Activated effector memory CD4-positive, alpha-beta T cell treated with Interleukin-2 at 50 U/mL for 16 hours (primary cell): ENCODE results near the gene SMIM32.

Source experiments
- DNase-seq: peaks from one replicate; pipeline ENCODE4 v3.0.0-alpha.2; 2020

SMIM32 gene

GRCh38 chr5:136185974-136186665 lies 6.8 kb downstream of the SMIM32 start:
- no peak for DNase-seq

GRCh38 chr5:136182618-136183017 lies 10.3 kb downstream of the SMIM32 start:
- no peak for DNase-seq

GRCh38 chr5:136174021-136174659 lies 18.8 kb downstream of the SMIM32 start:
- DNase-seq, result no peak

- no peak for DNase-seq
These were observed 23.7 kb downstream of the SMIM32 start for GRCh38 chr5:136169218-136169617.

GRCh38 chr5:136166909-136167308 lies 26.1 kb downstream of the SMIM32 start:
- DNase-seq, result no peak

- no peak for DNase-seq
These were observed 28.7 kb downstream of the SMIM32 start for GRCh38 chr5:136164226-136164625.

- DNase-seq, result no peak
These were observed 31.0 kb downstream of the SMIM32 start for GRCh38 chr5:136162008-136162407.

- no peak for DNase-seq
These were observed 33.5 kb downstream of the SMIM32 start for GRCh38 chr5:136159457-136159856.

- DNase-seq, result no peak
These were observed 35.4 kb downstream of the SMIM32 start for GRCh38 chr5:136157514-136157913.

- no peak for DNase-seq
These were observed 37.2 kb downstream of the SMIM32 start for GRCh38 chr5:136155761-136156160.

- no peak for DNase-seq
These were observed 37.9 kb downstream of the SMIM32 start for GRCh38 chr5:136155078-136155477.

- no peak for DNase-seq
These were observed 39.3 kb downstream of the SMIM32 start for GRCh38 chr5:136153581-136154236.

- DNase-seq, result no peak
These were observed 43.1 kb downstream of the SMIM32 start for GRCh38 chr5:136149891-136150290.

GRCh38 chr5:136147632-136148031 lies 45.3 kb downstream of the SMIM32 start:
- no peak for DNase-seq

- no peak for DNase-seq
These were observed 46.8 kb downstream of the SMIM32 start for GRCh38 chr5:136146201-136146600.

- no peak for DNase-seq
These were observed 47.9 kb downstream of the SMIM32 start for GRCh38 chr5:136145030-136145429.

GRCh38 chr5:136143763-136144162 lies 49.2 kb downstream of the SMIM32 start:
- DNase-seq, result no peak

GRCh38 chr5:136143312-136143711 lies 49.6 kb downstream of the SMIM32 start:
- DNase-seq, result no peak

GRCh38 chr5:136141561-136141960 lies 51.4 kb downstream of the SMIM32 start:
- no peak for DNase-seq
